Measurements from ENCODE around the gene DNAJC30. TPM values are rescaled to one million over a fixed set of nuclear protein-coding genes. Genes with fewer than 3 reads are reported as not detected.
"Not testable (repeated sequence)": the region's sequence is repeated elsewhere in the genome, so short reads cannot be mapped to it uniquely, and the experiment has no call there.

Gene DNAJC30
- total RNA-seq, 1 donor, result 3.0 TPM

DNA sequence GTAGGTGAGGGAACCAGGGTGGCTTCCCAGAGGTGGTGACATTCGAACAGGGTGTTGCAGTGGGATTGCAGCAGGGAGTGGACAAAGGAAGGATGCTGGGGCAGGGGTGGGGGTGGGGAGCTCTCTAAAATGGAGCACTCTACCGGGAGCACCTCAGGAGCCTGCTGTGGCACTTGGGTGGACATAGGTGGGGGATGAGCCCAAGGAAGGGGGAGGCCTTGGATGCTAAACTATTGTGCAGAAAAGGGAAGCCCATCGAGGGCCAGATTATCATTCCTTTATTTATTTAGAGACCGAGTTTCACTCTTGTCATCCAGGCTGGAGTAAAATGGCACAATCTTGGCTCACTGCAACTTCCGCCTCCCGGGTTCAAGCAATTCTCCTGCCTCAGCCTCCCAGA is 39.5 kb upstream of the DNAJC30 start:
- TF ChIP-seq, protein P1, sequence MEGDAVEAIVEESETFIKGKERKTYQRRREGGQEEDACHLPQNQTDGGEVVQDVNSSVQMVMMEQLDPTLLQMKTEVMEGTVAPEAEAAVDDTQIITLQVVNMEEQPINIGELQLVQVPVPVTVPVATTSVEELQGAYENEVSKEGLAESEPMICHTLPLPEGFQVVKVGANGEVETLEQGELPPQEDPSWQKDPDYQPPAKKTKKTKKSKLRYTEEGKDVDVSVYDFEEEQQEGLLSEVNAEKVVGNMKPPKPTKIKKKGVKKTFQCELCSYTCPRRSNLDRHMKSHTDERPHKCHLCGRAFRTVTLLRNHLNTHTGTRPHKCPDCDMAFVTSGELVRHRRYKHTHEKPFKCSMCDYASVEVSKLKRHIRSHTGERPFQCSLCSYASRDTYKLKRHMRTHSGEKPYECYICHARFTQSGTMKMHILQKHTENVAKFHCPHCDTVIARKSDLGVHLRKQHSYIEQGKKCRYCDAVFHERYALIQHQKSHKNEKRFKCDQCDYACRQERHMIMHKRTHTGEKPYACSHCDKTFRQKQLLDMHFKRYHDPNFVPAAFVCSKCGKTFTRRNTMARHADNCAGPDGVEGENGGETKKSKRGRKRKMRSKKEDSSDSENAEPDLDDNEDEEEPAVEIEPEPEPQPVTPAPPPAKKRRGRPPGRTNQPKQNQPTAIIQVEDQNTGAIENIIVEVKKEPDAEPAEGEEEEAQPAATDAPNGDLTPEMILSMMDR (IDR thresholded peaks at IDR 0.05; ENCODE audit: insufficient read depth, low read depth, low read length), result no peak
- no peak overlapping the region for H3K4me3 ChIP-seq (ENCODE audit: low read depth, low read length)
- no peak for DNase-seq (ENCODE audit: low read depth)

DNA sequence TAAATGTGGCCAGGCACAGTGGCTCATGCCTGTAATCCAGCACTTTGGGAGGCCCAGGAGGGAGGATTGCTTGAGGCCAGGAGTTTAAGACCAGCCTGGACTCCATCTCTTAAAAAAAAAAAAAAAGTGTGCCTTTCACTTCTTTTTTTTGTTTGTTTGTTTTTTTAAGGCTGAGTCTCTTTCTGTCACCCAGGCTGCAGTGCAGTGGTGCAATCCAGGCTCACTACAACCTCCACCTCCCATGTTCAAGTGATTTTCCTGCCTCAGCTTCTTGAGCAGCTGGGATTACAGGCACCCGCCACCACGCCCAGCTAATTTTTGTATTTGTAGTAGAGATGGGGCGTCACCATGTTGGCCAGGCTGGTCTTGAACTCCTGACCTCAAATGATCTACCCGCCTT is 38.9 kb upstream of the DNAJC30 start:
- not testable (repeated sequence) for DNase-seq (ENCODE audit: low read depth); H3K4me3 ChIP-seq (ENCODE audit: low read depth, low read length)

DNA sequence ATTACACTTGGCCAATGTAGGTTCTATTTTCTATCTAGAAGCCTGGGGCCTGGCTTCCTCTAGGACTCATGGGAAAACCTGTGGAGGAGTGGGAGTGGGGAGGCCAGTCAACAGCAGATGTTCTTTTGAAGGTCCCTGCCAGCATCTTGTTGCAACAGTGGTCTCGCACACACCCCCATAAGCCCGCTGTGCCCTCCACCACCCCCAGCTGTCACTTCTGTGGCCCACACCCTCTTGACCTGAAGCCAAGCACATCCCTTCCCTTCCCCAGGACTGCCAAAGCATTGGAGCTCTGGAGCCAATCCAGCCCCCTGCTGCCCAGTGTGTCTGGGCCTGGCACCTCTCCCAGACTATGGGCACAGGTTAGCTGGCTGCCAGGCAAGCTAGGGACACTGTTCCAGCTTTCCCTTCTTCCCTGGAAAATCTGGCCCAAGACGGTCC is 38.1 kb upstream of the DNAJC30 start:
- no peak for DNase-seq (ENCODE audit: low read depth)
- TF ChIP-seq, protein P1 (IDR thresholded peaks at IDR 0.05; ENCODE audit: insufficient read depth, low read depth, low read length), result no peak
- H3K4me3 ChIP-seq (ENCODE audit: low read depth, low read length), result no peak overlapping the region

DNA sequence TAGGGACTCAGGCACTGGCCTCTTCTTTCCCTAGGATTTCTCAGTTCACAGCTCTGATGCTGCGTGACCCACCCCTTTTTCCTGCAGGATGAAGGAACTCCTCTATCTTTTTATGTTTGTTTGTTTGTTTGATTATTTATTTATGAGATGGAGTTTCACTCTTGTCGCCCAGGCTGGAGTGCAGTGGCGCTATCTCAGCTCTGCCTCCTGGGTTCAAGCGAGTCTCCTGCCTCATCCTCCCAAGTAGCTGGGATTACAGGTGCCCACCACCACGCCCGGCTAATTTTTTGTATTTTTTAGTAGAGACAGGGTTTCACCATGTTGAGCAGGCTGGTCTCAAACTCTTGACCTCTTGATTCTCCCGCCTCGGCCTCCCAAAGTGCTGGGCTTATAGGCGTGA is 37.2 kb upstream of the DNAJC30 start:
- DNase-seq (ENCODE audit: low read depth); H3K4me3 ChIP-seq (ENCODE audit: low read depth, low read length): not testable (repeated sequence)

DNA sequence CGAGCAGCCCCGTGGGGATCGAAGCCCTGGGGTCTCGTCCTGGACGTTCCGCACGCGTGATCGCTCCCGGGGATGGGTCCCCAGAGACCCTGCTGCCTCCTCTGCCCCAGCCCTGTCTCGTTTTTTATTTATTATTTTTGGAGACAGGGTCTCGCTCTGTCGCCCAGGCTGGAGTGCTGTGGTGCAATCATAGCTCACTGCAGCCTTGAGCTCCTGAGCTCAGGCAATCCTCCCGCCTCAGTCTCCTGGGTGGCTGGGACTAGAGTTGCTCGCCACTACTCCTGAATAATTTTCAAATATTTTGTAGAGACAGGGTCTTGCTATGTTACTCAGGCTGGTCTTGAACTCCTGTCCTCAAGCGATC is 36.5 kb upstream of the DNAJC30 start:
- DNase-seq (ENCODE audit: low read depth), result no peak
- peak overlapping the region; percentile 60 for H3K4me3 ChIP-seq (ENCODE audit: low read depth, low read length)
- TF ChIP-seq, protein P1 (IDR thresholded peaks at IDR 0.05; ENCODE audit: insufficient read depth, low read depth, low read length), result no peak

DNA sequence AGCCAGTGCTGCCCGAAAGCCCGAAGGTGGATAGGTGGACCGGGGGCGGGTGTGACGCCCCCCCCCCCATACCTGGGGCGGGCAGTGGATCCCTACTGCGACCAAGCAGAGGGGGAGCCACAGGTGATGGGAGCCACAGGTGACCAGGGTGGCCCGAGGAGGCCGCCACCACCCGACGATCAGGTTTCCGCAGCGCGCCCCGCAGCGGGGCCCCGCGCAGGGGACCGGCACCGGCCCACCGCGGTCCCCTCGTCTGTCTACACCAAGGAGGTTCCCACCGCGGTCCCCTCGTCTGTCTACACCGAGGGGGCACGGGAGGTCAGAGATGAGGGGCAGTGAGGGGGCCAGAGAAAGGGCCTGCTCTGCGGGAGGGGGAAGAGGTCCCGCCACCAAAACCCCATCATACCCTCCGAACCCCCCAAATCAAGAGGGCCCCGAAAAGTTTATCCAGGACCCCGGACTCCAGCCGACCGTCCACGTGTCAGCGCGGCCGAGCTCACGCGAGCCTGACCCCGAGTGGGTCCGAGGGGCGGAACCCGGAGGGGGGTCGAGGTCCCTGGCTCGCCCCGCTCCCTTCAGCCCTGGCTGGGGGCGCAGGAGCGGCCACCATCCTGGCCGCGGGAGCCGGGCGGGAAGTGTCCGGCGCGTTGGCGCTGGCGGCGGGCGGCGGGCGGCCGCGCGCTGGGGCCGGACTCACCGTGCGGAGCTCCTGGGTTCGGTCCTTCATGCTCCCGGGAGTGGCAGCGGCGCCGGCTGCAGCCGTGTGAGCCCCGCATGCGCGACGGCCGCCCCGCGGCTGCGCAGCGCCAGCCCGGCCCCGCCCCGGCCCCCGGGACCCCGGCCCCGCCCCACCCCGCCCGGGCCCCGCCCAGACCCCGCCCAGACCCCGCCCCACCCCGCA is 35.9 kb upstream of the DNAJC30 start, which contains the start of gene STX1A:
TSS of gene STX1A (minus strand) at position 765 of the 901 bp plus-strand sequence. CDS start at position 727, 38 bp downstream.
- peak within 1 kb of the TSS; percentile 77 for H3K4me3 ChIP-seq (ENCODE audit: low read depth, low read length)
- DNase-seq (ENCODE audit: low read depth), result peak; percentile 64
- TF ChIP-seq, protein P1 (IDR thresholded peaks at IDR 0.05; ENCODE audit: insufficient read depth, low read depth, low read length), result no peak

DNA sequence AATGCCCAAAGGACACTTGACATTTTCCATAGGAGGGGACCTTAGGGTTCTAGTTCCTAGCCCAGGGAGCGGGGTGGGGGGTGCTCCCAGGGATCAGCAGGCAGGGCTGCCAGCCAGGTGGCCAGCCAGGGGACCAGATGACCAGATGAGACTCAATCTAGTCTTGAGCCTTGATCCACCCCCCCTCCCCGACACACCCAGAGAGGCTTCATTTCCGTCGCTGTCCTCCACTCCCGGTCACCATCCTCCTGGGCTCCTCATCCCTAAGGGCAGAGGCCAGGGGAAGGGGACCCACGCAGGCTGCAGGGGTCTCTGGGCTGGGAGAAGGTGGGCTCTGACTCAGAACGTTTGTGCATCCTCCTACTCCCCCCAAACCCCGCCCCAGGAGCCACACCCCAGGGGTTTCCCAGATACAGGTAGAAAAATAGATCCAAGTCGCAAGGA is 35.2 kb upstream of the DNAJC30 start:
- peak overlapping the region; percentile 77 for H3K4me3 ChIP-seq (ENCODE audit: low read depth, low read length)
- TF ChIP-seq, protein P1 (IDR thresholded peaks at IDR 0.05; ENCODE audit: insufficient read depth, low read depth, low read length), result no peak
- DNase-seq (ENCODE audit: low read depth), result no peak

DNA sequence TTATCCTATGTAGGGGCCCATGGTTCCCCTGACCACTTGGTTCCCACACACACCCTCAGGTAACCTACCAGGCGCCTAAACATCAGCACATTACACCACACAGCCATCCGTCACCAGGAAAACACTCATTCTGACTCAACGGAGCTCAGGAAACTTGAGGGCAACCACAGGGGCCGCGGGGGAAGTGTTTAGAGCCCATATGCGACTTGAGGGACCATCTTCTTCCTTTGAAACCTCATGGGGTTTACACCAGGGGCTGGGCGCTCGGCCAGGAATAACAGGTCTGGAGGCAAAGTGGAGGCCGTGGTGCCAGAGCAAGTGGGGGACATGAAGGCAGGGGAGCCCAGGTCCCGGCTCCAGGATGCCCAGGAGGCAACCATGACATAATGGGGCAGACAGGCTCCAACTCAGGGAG is 34.7 kb upstream of the DNAJC30 start:
- H3K4me3 ChIP-seq (ENCODE audit: low read depth, low read length), result peak overlapping the region; percentile 77
- TF ChIP-seq, protein P1 (IDR thresholded peaks at IDR 0.05; ENCODE audit: insufficient read depth, low read depth, low read length), result no peak
- DNase-seq (ENCODE audit: low read depth), result peak; percentile 85
